OCI-LY1 (cell line): Measurements from ENCODE around the gene KCNG3.

Source experiments
- H2AFZ ChIP-seq: fragments of 200-600 bp; sonication (generic), shearing (Covaris generic); 2 replicates; pipeline ENCODE4 v1.6.0; 2014; ENCODE audit warnings: antibody characterized with exemption, mild to moderate bottlenecking, low read length
- H3F3A ChIP-seq: fragments of 200-600 bp; sonication (generic), shearing (Covaris generic); 2 replicates; pipeline ENCODE4 v1.6.0; 2014; ENCODE audit warnings: mild to moderate bottlenecking, antibody characterized with exemption, low read length, moderate library complexity; ENCODE audit not compliant: insufficient read depth
- H3K27ac ChIP-seq: fragments of 200-600 bp; sonication (generic); 2 replicates; pipeline ENCODE4 v1.5.1; 2014; ENCODE audit warnings: low read length, mixed run types, mild to moderate bottlenecking, low read depth; ENCODE audit not compliant: poor library complexity, severe bottlenecking
- H3K27me3 ChIP-seq: fragments of 200-600 bp; sonication (generic); 2 replicates; pipeline ENCODE4 v1.6.0; 2014; ENCODE audit warnings: antibody characterized with exemption, mild to moderate bottlenecking, low read length, moderate library complexity; ENCODE audit not compliant: insufficient read depth
- H3K36me3 ChIP-seq: fragments of 200-600 bp; sonication (generic); 2 replicates; pipeline ENCODE4 v1.6.1; 2014; ENCODE audit warnings: mild to moderate bottlenecking, antibody characterized with exemption, low read length, moderate library complexity, mixed read lengths; ENCODE audit not compliant: insufficient read depth
- H3K4me1 ChIP-seq: fragments of 200-600 bp; sonication (generic); 2 replicates; pipeline ENCODE4 v1.5.1; 2014; ENCODE audit warnings: mild to moderate bottlenecking, low read length, moderate library complexity; ENCODE audit not compliant: insufficient read depth, severe bottlenecking
- H3K4me2 ChIP-seq: fragments of 200-600 bp; sonication (generic), shearing (Covaris generic); 2 replicates; pipeline ENCODE4 v1.6.1; 2014; ENCODE audit warnings: low read length
- H3K4me3 ChIP-seq: fragments of 200-600 bp; sonication (generic); 2 replicates; pipeline ENCODE4 v1.5.1; 2014; ENCODE audit warnings: low read length, low read depth, mild to moderate bottlenecking, mixed read lengths; ENCODE audit not compliant: poor library complexity, severe bottlenecking
- H3K79me2 ChIP-seq: fragments of 200-600 bp; shearing (Covaris generic); 2 replicates; pipeline ENCODE4 v1.6.1; 2016; ENCODE audit warnings: mixed run types, low read length, mixed read lengths; ENCODE audit not compliant: insufficient read depth
- H3K9ac ChIP-seq: fragments of 200-600 bp; sonication (generic), shearing (Covaris generic); 2 replicates; pipeline ENCODE4 v1.6.1; 2014; ENCODE audit warnings: mild to moderate bottlenecking, low read length, mixed read lengths
- H3K9me2 ChIP-seq: fragments of 200-600 bp; sonication (generic), shearing (Covaris generic); 2 replicates; pipeline ENCODE4 v1.6.1; 2014; ENCODE audit warnings: low read depth, mild to moderate bottlenecking, low read length, mixed read lengths
- H3K9me3 ChIP-seq: fragments of 200-600 bp; shearing (Covaris generic); 2 replicates; pipeline ENCODE4 v1.6.1; 2014; ENCODE audit warnings: low read length, mixed read lengths
- H4K20me1 ChIP-seq: fragments of 200-600 bp; sonication (generic), shearing (Covaris generic); 2 replicates; pipeline ENCODE4 v1.6.0; 2016; ENCODE audit warnings: mild to moderate bottlenecking, low read length; ENCODE audit not compliant: insufficient read depth
- EZH2 ChIP-seq: fragments of 200-600 bp; sonication (generic), shearing (Covaris generic); IDR thresholded peaks from 2 replicates; pipeline ENCODE4 v1.8.0; 2017; ENCODE audit warnings: borderline replicate concordance, mixed run types, mild to moderate bottlenecking, antibody characterized with exemption, low read length, moderate library complexity, mixed read lengths
- TF ChIP-seq, protein P1 (sequence below): fragments of 200-600 bp; sonication (generic), shearing (Covaris generic); IDR thresholded peaks from 2 replicates; pipeline ENCODE4 v1.5.1; 2017; ENCODE audit warnings: mild to moderate bottlenecking, antibody characterized with exemption, low read length, moderate library complexity, mixed read lengths

The KCNG3 gene

GRCh38 chr2:42414648-42415047, 79.1 kb downstream of the KCNG3 start:
- no peaks in the 10 kb centered on the region for H3K9me2 ChIP-seq
- H3K27me3 ChIP-seq, result no peaks in the 10 kb centered on the region
- no peak overlapping the region for H3K27ac ChIP-seq
- H3K9ac ChIP-seq, result no peak overlapping the region
- no peaks in the 10 kb centered on the region for H3F3A ChIP-seq
- H4K20me1 ChIP-seq, result no peaks in the 10 kb centered on the region
- H3K4me1 ChIP-seq, result no peaks in the 10 kb centered on the region
- H3K4me2 ChIP-seq, result no peak overlapping the region
- H2AFZ ChIP-seq, result no peak overlapping the region
- no peak overlapping the region for H3K4me3 ChIP-seq
- peaks cover 16% of the 10 kb centered on the region for H3K9me3 ChIP-seq
- no peaks in the 10 kb centered on the region for H3K79me2 ChIP-seq
- H3K36me3 ChIP-seq, result no peaks in the 10 kb centered on the region; the same call in 1 of the 2 replicates
- TF ChIP-seq, protein P1, sequence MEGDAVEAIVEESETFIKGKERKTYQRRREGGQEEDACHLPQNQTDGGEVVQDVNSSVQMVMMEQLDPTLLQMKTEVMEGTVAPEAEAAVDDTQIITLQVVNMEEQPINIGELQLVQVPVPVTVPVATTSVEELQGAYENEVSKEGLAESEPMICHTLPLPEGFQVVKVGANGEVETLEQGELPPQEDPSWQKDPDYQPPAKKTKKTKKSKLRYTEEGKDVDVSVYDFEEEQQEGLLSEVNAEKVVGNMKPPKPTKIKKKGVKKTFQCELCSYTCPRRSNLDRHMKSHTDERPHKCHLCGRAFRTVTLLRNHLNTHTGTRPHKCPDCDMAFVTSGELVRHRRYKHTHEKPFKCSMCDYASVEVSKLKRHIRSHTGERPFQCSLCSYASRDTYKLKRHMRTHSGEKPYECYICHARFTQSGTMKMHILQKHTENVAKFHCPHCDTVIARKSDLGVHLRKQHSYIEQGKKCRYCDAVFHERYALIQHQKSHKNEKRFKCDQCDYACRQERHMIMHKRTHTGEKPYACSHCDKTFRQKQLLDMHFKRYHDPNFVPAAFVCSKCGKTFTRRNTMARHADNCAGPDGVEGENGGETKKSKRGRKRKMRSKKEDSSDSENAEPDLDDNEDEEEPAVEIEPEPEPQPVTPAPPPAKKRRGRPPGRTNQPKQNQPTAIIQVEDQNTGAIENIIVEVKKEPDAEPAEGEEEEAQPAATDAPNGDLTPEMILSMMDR, result no peak
- no peak for TF ChIP-seq EZH2

DNA sequence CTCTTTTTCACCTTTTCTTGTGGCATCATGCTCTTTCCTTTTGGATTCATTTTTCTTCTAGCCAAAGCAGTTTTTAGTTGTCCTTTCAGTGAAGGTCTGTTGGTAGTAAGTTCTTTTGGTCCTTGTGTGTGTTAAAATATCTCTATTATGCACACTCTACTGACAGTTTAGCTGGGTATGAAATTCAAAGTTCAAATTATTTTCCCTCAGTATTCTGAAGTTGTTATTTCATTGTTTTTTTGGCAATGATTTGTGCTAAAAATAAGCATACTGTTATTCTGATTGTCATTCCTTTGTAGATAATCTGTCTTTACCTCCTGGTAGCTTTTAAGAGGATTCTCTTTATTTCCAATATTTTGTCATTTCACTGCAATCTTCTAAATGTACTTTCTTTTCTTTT, 79.6 kb downstream of the KCNG3 start:
- Histone ChIP-seq H3K36me3 (no peaks in the 10 kb centered on the region; the same call in 1 of the 2 replicates), H3K27ac (no peak overlapping the region), H3K9me2 (no peaks in the 10 kb centered on the region), H3K4me1 (no peaks in the 10 kb centered on the region), H3K9me3 (peaks cover 16% of the 10 kb centered on the region), H3K9ac (no peak overlapping the region), H2AFZ (no peak overlapping the region), H3K79me2 (no peaks in the 10 kb centered on the region), H4K20me1 (no peaks in the 10 kb centered on the region), H3K4me2 (no peak overlapping the region), H3K4me3 (no peak overlapping the region), H3K27me3 (no peaks in the 10 kb centered on the region), H3F3A (no peaks in the 10 kb centered on the region)
- no peak for TF ChIP-seq EZH2
- TF ChIP-seq, protein P1, result no peak

DNA sequence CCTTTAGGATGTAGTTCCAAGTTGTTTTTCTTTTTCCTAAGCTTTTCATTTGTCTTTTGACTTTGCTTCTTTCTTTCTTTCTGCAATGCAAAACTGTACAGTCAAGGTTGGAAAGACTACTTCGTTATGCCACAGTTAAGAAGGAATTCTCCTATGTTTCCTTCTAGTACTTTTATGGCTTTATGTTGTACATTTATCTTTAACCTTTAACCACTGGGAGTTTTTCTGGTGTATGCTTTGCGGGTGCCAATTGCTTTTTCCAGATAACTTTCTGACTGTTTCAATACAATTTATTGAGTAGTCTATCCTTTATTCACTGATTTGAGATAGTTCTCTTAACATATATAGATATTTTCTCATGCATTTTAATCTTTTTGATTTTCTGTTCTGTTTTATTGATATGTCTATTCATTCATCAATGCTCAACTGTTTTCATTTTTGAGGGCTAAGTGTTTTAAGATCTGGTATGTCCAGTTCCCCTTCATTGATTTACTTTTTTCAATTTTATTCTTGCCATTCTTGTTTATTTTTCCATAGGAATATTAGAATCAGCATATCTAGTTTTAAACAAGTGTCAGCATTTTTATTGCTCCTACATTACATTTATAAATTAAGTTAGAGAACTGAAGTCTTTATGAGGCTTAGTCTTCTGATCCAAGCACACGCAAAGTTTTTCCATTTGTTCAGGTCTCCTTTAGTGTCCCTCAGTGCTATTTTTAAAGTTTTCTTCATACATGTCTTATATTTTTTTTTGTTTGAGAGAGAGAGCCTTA, 82.9 kb downstream of the KCNG3 start:
- no peaks in the 10 kb centered on the region for H3K79me2 ChIP-seq
- H2AFZ ChIP-seq, result no peak overlapping the region
- H3K4me1 ChIP-seq, result no peaks in the 10 kb centered on the region
- no peak overlapping the region for H3K4me2 ChIP-seq
- H3K27me3 ChIP-seq, result no peaks in the 10 kb centered on the region
- no peak overlapping the region for H3K4me3 ChIP-seq
- no peaks in the 10 kb centered on the region for H4K20me1 ChIP-seq
- TF ChIP-seq, protein P1, result no peak
- no peak for TF ChIP-seq EZH2
- H3F3A ChIP-seq, result no peaks in the 10 kb centered on the region
- no peak overlapping the region for H3K27ac ChIP-seq
- H3K9me3 ChIP-seq, result peaks cover 16% of the 10 kb centered on the region
- H3K9ac ChIP-seq, result no peak overlapping the region
- H3K9me2 ChIP-seq, result no peaks in the 10 kb centered on the region
- no peaks in the 10 kb centered on the region; the same call in 1 of the 2 replicates for H3K36me3 ChIP-seq
